A673 (cell line): Measurements from ENCODE around the gene UTF1. TPM values are rescaled to one million over a fixed set of nuclear protein-coding genes. Genes with fewer than 3 reads are reported as not detected.

Experiments
- BruUV-seq: library from RNA; stranded (reverse); fragments of 400-500 nt; replicated peaks from 2 replicates; lab custom pipeline; 2021; lab: Mats Ljungman, UMichigan
- CTCF ChIA-PET: fragments of 300-600 bp; sonication (Branson Sonifier 250); formaldehyde crosslinking; loops from one replicate; lab custom pipeline; 2022; ENCODE audit warnings: antibody characterized with exemption; lab: Charles Lee
- POLR2A ChIA-PET: fragments of 300-600 bp; sonication (Branson Sonifier 250); formaldehyde crosslinking; loops from one replicate; lab custom pipeline; 2022; ENCODE audit warnings: antibody characterized with exemption; ENCODE audit not compliant: low non-redundant PET; lab: Charles Lee
- DNase-seq: peaks from one replicate; pipeline ENCODE4 v3.0.0-alpha.2; 2015; ENCODE audit warnings: low spot score
- H3K27ac ChIP-seq: fragments of 200-600 bp; sonication (generic); 2 replicates; pipeline ENCODE4 v1.5.1; 2016; ENCODE audit warnings: mixed run types, low read depth, mild to moderate bottlenecking, mixed read lengths, antibody characterized with exemption, low read length; ENCODE audit not compliant: poor library complexity, severe bottlenecking
- H3K27me3 ChIP-seq: fragments of 200-600 bp; sonication (generic); replicated peaks from 2 replicates; pipeline ENCODE4 v1.6.1; 2017; ENCODE audit warnings: mixed run types, low read depth, mild to moderate bottlenecking, mixed read lengths, antibody characterized with exemption, low read length; ENCODE audit not compliant: insufficient read depth, poor library complexity
- H3K36me3 ChIP-seq: fragments of 200-600 bp; sonication (generic); 2 replicates; pipeline ENCODE4 v1.6.1; 2016; ENCODE audit warnings: mixed run types, mild to moderate bottlenecking, mixed read lengths, antibody characterized with exemption, low read length; ENCODE audit not compliant: insufficient read depth, poor library complexity, severe bottlenecking
- H3K4me1 ChIP-seq: fragments of 200-600 bp; sonication (generic); 2 replicates; pipeline ENCODE4 v1.6.1; 2017; ENCODE audit warnings: mixed run types, mild to moderate bottlenecking, mixed read lengths, antibody characterized with exemption, low read length; ENCODE audit not compliant: insufficient read depth, poor library complexity, severe bottlenecking
- H3K4me3 ChIP-seq: fragments of 200-600 bp; sonication (generic); 2 replicates; pipeline ENCODE4 v1.5.1; 2016; ENCODE audit warnings: low read depth, mixed run types, mild to moderate bottlenecking, mixed read lengths, low read length; ENCODE audit not compliant: poor library complexity, severe bottlenecking
- H3K9me3 ChIP-seq: fragments of 200-600 bp; sonication (generic); 2 replicates; pipeline ENCODE4 v1.6.1; 2016; ENCODE audit warnings: mixed run types, low read depth, mild to moderate bottlenecking, mixed read lengths, antibody characterized with exemption, low read length; ENCODE audit not compliant: poor library complexity, severe bottlenecking
- CTCF ChIP-seq: fragments of 300-800, 200-600 bp; sonication (generic); conservative IDR thresholded peaks from 2 replicates; pipeline ENCODE4 v1.5.1; 2017; ENCODE audit warnings: low read depth, mild to moderate bottlenecking, antibody characterized with exemption, low read length, moderate library complexity, mixed read lengths
- EZH2 ChIP-seq: fragments of 200-600 bp; sonication (generic); IDR thresholded peaks from 2 replicates; pipeline ENCODE4 v1.6.1; 2017; ENCODE audit warnings: borderline replicate concordance, low read depth, mild to moderate bottlenecking, mixed read lengths, antibody characterized with exemption, low read length; ENCODE audit not compliant: poor library complexity, severe bottlenecking
- intact Hi-C: fragments of 100-400 bp; cut with micrococcal nuclease; formaldehyde crosslinking; loops from one replicate; pipeline ENCODE4 v1.10.0; 2022; ENCODE audit not compliant: unreplicated experiment
- total RNA-seq: library from RNA; stranded (reverse); gene quantifications from 2 replicates; pipeline ENCODE4 v1.2.3, GENCODE V29; 2021

UTF1 gene
- total RNA-seq, 1 experiment from 2014 or later, result not detected

GRCh38 chr10:133270773-133271297 lies 40.8 kb downstream of the UTF1 start:
- ChIA-PET CTCF (no interaction called here), POLR2A (no interaction called here)
- Histone ChIP-seq H3K36me3 (no peaks in the 10 kb centered on the region), H3K27me3 (peaks cover 7% of the 10 kb centered on the region), H3K9me3 (no peaks in the 10 kb centered on the region), H3K27ac (no peak overlapping the region), H3K4me3 (no peak overlapping the region), H3K4me1 (no peaks in the 10 kb centered on the region)
- no TSS peak for BruUV-seq
- TF ChIP-seq EZH2 (no peak), CTCF (no peak)
- DNase-seq, result no peak
- intact Hi-C loops, result no loop called here

- BruUV-seq, result no TSS peak
- ChIA-PET CTCF (no interaction called here), POLR2A (no interaction called here)
- intact Hi-C loops, result no loop called here
- Histone ChIP-seq H3K27me3 (peaks cover 15% of the 10 kb centered on the region), H3K9me3 (no peaks in the 10 kb centered on the region), H3K4me1 (no peaks in the 10 kb centered on the region), H3K36me3 (no peaks in the 10 kb centered on the region), H3K27ac (no peak overlapping the region), H3K4me3 (no peak overlapping the region)
- no peak for DNase-seq
- no peak for TF ChIP-seq EZH2
- no peak for TF ChIP-seq CTCF
Measured at GRCh38 chr10:133271521-133272300, 41.7 kb downstream of the UTF1 start.

GRCh38 chr10:133272301-133272963 lies 42.4 kb downstream of the UTF1 start:
- no peak overlapping the region for H3K4me3 ChIP-seq
- ChIA-PET CTCF (no interaction called here), POLR2A (no interaction called here)
- BruUV-seq, result no TSS peak
- no peak for DNase-seq
- no peaks in the 10 kb centered on the region for H3K36me3 ChIP-seq
- H3K4me1 ChIP-seq, result no peaks in the 10 kb centered on the region
- H3K9me3 ChIP-seq, result no peaks in the 10 kb centered on the region
- TF ChIP-seq EZH2 (no peak), CTCF (no peak)
- peaks cover 15% of the 10 kb centered on the region for H3K27me3 ChIP-seq
- intact Hi-C loops, result no loop called here
- H3K27ac ChIP-seq, result no peak overlapping the region
